Measurements from ENCODE around the gene CNGB1. TPM values are rescaled to one million over a fixed set of nuclear protein-coding genes. Genes with fewer than 3 reads are reported as not detected.

The CNGB1 gene
- total RNA-seq, 1 experiment from 2014 or later: not detected

DNA sequence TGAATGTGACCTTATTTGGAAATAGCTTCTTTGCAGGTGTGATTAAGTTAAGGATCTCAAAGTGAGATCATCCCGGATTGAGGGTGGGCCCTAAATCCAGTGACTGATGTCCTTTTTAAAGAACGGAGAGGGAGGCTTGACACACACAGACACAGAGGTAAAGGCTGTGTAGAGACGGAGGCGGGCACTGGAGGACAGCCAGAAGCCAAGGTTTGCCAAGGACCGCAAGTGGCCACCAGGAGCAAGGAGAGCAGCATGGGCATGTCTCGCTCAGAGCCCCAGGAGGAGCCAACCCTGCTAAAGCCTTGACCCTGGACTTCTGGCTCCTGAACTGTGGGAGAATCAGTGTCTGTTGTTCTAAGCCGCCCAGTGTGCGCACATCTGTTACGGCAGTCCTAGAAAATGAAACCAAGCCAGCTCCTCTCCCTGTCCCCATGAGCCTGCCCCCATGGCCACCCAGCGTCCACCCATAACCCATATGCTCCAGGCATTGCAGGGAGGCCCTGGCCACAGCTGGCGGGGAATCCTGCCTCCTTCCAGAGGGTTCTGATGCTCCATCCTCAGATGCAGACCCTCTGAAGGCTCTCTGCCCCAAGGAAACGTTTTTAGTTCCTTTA, 15.2 kb downstream of the CNGB1 start:
- Histone ChIP-seq H3K4me1 (no peaks in the 10 kb centered on the region), H3K27me3 (replicated peaks; ENCODE audit: control insufficient read depth, insufficient read depth, low read length) (no peaks in the 10 kb centered on the region), H3K36me3 (ENCODE audit: control insufficient read depth, insufficient read depth, low read length) (no peaks in the 10 kb centered on the region), H3K9me3 (no peaks in the 10 kb centered on the region), H3K4me3 (ENCODE audit: low read depth, low read length) (no peak overlapping the region)
- DNase-seq: no peak
- intact Hi-C loops (cut with micrococcal nuclease; ENCODE audit: unreplicated experiment): no loop called here
- H3K4me3 Mint-ChIP-seq (ENCODE audit: unreplicated experiment): no peak overlapping the region
- BruUV-seq (replicated peaks): no TSS peak
- H3K9me3 Mint-ChIP-seq (ENCODE audit: unreplicated experiment): no peaks in the 10 kb centered on the region
- CTCF ChIA-PET: no interaction called here
- H3K27ac Mint-ChIP-seq (ENCODE audit: unreplicated experiment): no peak overlapping the region
- TF ChIP-seq, protein P1, sequence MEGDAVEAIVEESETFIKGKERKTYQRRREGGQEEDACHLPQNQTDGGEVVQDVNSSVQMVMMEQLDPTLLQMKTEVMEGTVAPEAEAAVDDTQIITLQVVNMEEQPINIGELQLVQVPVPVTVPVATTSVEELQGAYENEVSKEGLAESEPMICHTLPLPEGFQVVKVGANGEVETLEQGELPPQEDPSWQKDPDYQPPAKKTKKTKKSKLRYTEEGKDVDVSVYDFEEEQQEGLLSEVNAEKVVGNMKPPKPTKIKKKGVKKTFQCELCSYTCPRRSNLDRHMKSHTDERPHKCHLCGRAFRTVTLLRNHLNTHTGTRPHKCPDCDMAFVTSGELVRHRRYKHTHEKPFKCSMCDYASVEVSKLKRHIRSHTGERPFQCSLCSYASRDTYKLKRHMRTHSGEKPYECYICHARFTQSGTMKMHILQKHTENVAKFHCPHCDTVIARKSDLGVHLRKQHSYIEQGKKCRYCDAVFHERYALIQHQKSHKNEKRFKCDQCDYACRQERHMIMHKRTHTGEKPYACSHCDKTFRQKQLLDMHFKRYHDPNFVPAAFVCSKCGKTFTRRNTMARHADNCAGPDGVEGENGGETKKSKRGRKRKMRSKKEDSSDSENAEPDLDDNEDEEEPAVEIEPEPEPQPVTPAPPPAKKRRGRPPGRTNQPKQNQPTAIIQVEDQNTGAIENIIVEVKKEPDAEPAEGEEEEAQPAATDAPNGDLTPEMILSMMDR (IDR thresholded peaks at IDR 0.05; ENCODE audit: insufficient read depth in 1 of 2, low read depth in 1 of 2, low read length in 1 of 2, severe bottlenecking in 1 of 2, unreplicated experiment in 1 of 2): no peak
- H3K27me3 Mint-ChIP-seq (ENCODE audit: insufficient read depth, unreplicated experiment): no peaks in the 10 kb centered on the region
- POLR2A ChIA-PET: no interaction called here
- peaks cover 10% of the 10 kb centered on the region for H3K36me3 Mint-ChIP-seq (ENCODE audit: insufficient read depth, unreplicated experiment)
- peaks cover 17% of the 10 kb centered on the region for H3K4me1 Mint-ChIP-seq (ENCODE audit: low read depth, unreplicated experiment)

GRCh38 chr16:57953857-57954256, 17.1 kb downstream of the CNGB1 start:
- no TSS peak for BruUV-seq (replicated peaks)

DNA sequence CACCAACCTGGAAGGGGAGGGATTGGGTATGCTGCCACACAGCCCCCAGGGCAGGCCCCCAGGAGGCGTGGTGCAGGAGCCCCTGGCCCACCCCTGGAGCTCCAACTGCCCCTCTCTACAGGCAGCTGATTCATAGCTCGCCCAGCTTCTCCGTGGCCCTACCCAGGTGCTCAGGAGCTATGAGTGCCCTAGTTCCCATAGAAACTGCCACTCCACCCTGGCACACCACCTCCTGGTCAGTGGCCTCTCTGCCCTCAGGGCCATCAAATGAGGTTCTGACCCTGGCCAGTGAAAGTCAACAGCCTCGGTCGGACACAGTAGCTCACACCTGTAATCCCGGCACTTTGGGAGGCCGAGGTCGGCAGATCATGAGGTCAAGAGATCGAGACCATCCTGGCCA, 18.0 kb downstream of the CNGB1 start:
- Histone ChIP-seq H3K27me3 (replicated peaks; ENCODE audit: control insufficient read depth, insufficient read depth, low read length) (0 out of 2 replicates have a peak, but pooled peaks cover 1% of the 10 kb centered on the region), H3K4me3 (ENCODE audit: low read depth, low read length) (no peak overlapping the region), H3K36me3 (ENCODE audit: control insufficient read depth, insufficient read depth, low read length) (no peaks in the 10 kb centered on the region), H3K4me1 (no peaks in the 10 kb centered on the region), H3K9me3 (no peaks in the 10 kb centered on the region)
- DNase-seq: no peak
- intact Hi-C loops (cut with micrococcal nuclease; ENCODE audit: unreplicated experiment): no loop called here
- Mint-ChIP-seq H3K9me3 (ENCODE audit: unreplicated experiment) (no peaks in the 10 kb centered on the region), H3K4me1 (ENCODE audit: low read depth, unreplicated experiment) (peaks cover 3% of the 10 kb centered on the region), H3K27me3 (ENCODE audit: insufficient read depth, unreplicated experiment) (no peaks in the 10 kb centered on the region), H3K36me3 (ENCODE audit: insufficient read depth, unreplicated experiment) (peaks cover 10% of the 10 kb centered on the region), H3K27ac (ENCODE audit: unreplicated experiment) (no peak overlapping the region), H3K4me3 (ENCODE audit: unreplicated experiment) (no peak overlapping the region)
- POLR2A ChIA-PET: interaction anchor here (1.0 kb wide), 1 partner anchor 31 kb away, joined by 3 read pairs; no protein-coding TSS in a partner anchor
- TF ChIP-seq, protein P1 (IDR thresholded peaks at IDR 0.05; ENCODE audit: insufficient read depth in 1 of 2, low read depth in 1 of 2, low read length in 1 of 2, severe bottlenecking in 1 of 2, unreplicated experiment in 1 of 2): no peak
- CTCF ChIA-PET: no interaction called here
- no TSS peak for BruUV-seq (replicated peaks)

More at GRCh38 chr16:57953857-57954256, 17.1 kb downstream of the CNGB1 start:
- Mint-ChIP-seq H3K4me1 (ENCODE audit: low read depth, unreplicated experiment) (peaks cover 11% of the 10 kb centered on the region), H3K27me3 (ENCODE audit: insufficient read depth, unreplicated experiment) (no peaks in the 10 kb centered on the region), H3K36me3 (ENCODE audit: insufficient read depth, unreplicated experiment) (peaks cover 10% of the 10 kb centered on the region), H3K9me3 (ENCODE audit: unreplicated experiment) (no peaks in the 10 kb centered on the region), H3K27ac (ENCODE audit: unreplicated experiment) (no peak overlapping the region), H3K4me3 (ENCODE audit: unreplicated experiment) (no peak overlapping the region)
- ChIA-PET CTCF (interaction anchor here (0.9 kb wide), 1 partner anchor 8 kb away, joined by 6 read pairs; no protein-coding TSS in a partner anchor), POLR2A (no interaction called here)
- no peak overlapping the region for H3K4me3 ChIP-seq (ENCODE audit: low read depth, low read length)
- H3K36me3 ChIP-seq (ENCODE audit: control insufficient read depth, insufficient read depth, low read length): no peaks in the 10 kb centered on the region
- TF ChIP-seq, protein P1 (IDR thresholded peaks at IDR 0.05; ENCODE audit: insufficient read depth in 1 of 2, low read depth in 1 of 2, low read length in 1 of 2, severe bottlenecking in 1 of 2, unreplicated experiment in 1 of 2): no peak
- 0 out of 2 replicates have a peak, but pooled peaks cover 1% of the 10 kb centered on the region for H3K27me3 ChIP-seq (replicated peaks; ENCODE audit: control insufficient read depth, insufficient read depth, low read length)
- intact Hi-C loops (cut with micrococcal nuclease; ENCODE audit: unreplicated experiment): no loop called here
- no peak for DNase-seq
- H3K9me3 ChIP-seq: no peaks in the 10 kb centered on the region
- H3K4me1 ChIP-seq: no peaks in the 10 kb centered on the region

All from Caco-2 (cell line).